Suprapubic skin (tissue), 4 donors: ENCODE data around the gene CCDC50. TPM values are rescaled to one million over a fixed set of nuclear protein-coding genes. Genes with fewer than 3 reads are reported as not detected.

ENCODE experiments used
- DNase-seq, 2 donors: peaks; one replicate each; pipeline ENCODE4 v3.0.0-alpha.2; 2019; ENCODE audit warnings: low spot score in 2 of 2
- H3K27ac ChIP-seq: fragments of 200-600 bp; sonication (generic); one replicate; pipeline ENCODE4 v1.5.1; 2019
- H3K27me3 ChIP-seq: fragments of 200-600 bp; sonication (generic); one replicate; pipeline ENCODE4 v1.5.1; 2019
- H3K36me3 ChIP-seq: fragments of 200-600 bp; sonication (generic); one replicate; pipeline ENCODE4 v1.5.1; 2019
- H3K4me1 ChIP-seq: fragments of 200-600 bp; sonication (generic); one replicate; pipeline ENCODE4 v1.5.1; 2019
- H3K4me3 ChIP-seq: fragments of 200-600 bp; sonication (generic); one replicate; pipeline ENCODE4 v1.5.1; 2019; ENCODE audit warnings: mild to moderate bottlenecking
- H3K9me3 ChIP-seq: fragments of 200-600 bp; sonication (generic); one replicate; pipeline ENCODE4 v1.5.1; 2019
- EP300 ChIP-seq: sonication (generic); formaldehyde crosslinking; IDR thresholded peaks from one replicate; pipeline ENCODE4 v1.6.1; 2017; ENCODE audit warnings: antibody characterized with exemption
- POLR2A ChIP-seq, 2 donors: fragments of 450-650 bp; IDR thresholded peaks; one replicate each; pipeline ENCODE4 v1.6.1; 2017; ENCODE audit warnings: antibody characterized with exemption in 2 of 2, mild to moderate bottlenecking in 2 of 2, moderate library complexity in 2 of 2
- POLR2AphosphoS5 ChIP-seq, 3 donors: sonication (generic); formaldehyde crosslinking; IDR thresholded peaks; one replicate each; pipeline ENCODE4 v1.6.1; 2017; ENCODE audit warnings: antibody characterized with exemption in 3 of 3
- WGBS: methylation state at CpG from one replicate; pipeline ENCODE4 v1.1.5; 2018; 5-methylcytosine and 5-hydroxymethylcytosine counted together
- total RNA-seq, 4 donors: library from RNA; depleted of rRNA; stranded (reverse); fragments of >200 nt; gene quantifications; one replicate each; pipeline ENCODE4 v1.1.0, GENCODE V29; 2016
- TF ChIP-seq, protein P1 (sequence below), 2 donors: fragments of 200-600 bp in 1 of 2; fragments of 450-650 bp in 1 of 2; sonication (generic) in 1 of 2; IDR thresholded peaks; one replicate each; pipeline ENCODE4 v1.5.1; 2016 to 2019; ENCODE audit warnings: antibody characterized with exemption in 2 of 2, mild to moderate bottlenecking in 1 of 2, moderate library complexity in 1 of 2

CCDC50 gene
- total RNA-seq, 4 donors from 2014 or later: 34.9 to 67.7 (median 42.4) TPM

- no peak overlapping the region for H3K4me3 ChIP-seq
- TF ChIP-seq EP300 (no peak), POLR2AphosphoS5 (IDR thresholded peaks at IDR 0.05) (no peak), POLR2A (IDR thresholded peaks at IDR 0.05) (no peak)
- TF ChIP-seq, protein P1, sequence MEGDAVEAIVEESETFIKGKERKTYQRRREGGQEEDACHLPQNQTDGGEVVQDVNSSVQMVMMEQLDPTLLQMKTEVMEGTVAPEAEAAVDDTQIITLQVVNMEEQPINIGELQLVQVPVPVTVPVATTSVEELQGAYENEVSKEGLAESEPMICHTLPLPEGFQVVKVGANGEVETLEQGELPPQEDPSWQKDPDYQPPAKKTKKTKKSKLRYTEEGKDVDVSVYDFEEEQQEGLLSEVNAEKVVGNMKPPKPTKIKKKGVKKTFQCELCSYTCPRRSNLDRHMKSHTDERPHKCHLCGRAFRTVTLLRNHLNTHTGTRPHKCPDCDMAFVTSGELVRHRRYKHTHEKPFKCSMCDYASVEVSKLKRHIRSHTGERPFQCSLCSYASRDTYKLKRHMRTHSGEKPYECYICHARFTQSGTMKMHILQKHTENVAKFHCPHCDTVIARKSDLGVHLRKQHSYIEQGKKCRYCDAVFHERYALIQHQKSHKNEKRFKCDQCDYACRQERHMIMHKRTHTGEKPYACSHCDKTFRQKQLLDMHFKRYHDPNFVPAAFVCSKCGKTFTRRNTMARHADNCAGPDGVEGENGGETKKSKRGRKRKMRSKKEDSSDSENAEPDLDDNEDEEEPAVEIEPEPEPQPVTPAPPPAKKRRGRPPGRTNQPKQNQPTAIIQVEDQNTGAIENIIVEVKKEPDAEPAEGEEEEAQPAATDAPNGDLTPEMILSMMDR (IDR thresholded peaks at IDR 0.05): no peak
- no peaks in the 10 kb centered on the region for H3K27me3 ChIP-seq
- H3K36me3 ChIP-seq: no peaks in the 10 kb centered on the region
- 56% methylated on average over 5 of the region's 5 CpGs for WGBS
- no peaks in the 10 kb centered on the region for H3K9me3 ChIP-seq
- no peak overlapping the region for H3K27ac ChIP-seq
- DNase-seq: no peak
- H3K4me1 ChIP-seq: no peaks in the 10 kb centered on the region
Measured at GRCh38 chr3:191320316-191320715, 8.9 kb upstream of the CCDC50 start.

- no peaks in the 10 kb centered on the region for H3K36me3 ChIP-seq
- 95% methylated on average over 4 of the region's 4 CpGs for WGBS
- TF ChIP-seq POLR2A (IDR thresholded peaks at IDR 0.05) (no peak), POLR2AphosphoS5 (IDR thresholded peaks at IDR 0.05) (no peak), EP300 (no peak)
- TF ChIP-seq, protein P1 (IDR thresholded peaks at IDR 0.05): no peak
- no peak overlapping the region for H3K27ac ChIP-seq
- H3K4me1 ChIP-seq: no peaks in the 10 kb centered on the region
- no peak overlapping the region for H3K4me3 ChIP-seq
- H3K9me3 ChIP-seq: no peaks in the 10 kb centered on the region
- no peaks in the 10 kb centered on the region for H3K27me3 ChIP-seq
- DNase-seq: no peak
Measured at GRCh38 chr3:191321019-191321767, 8.0 kb upstream of the CCDC50 start.

- H3K4me3 ChIP-seq: no peak overlapping the region
- DNase-seq: no peak
- H3K4me1 ChIP-seq: no peaks in the 10 kb centered on the region
- no peaks in the 10 kb centered on the region for H3K9me3 ChIP-seq
- H3K36me3 ChIP-seq: no peaks in the 10 kb centered on the region
- TF ChIP-seq POLR2AphosphoS5 (IDR thresholded peaks at IDR 0.05): no peak
- TF ChIP-seq, protein P1 (IDR thresholded peaks at IDR 0.05): no peak
- TF ChIP-seq EP300: no peak
- TF ChIP-seq POLR2A (IDR thresholded peaks at IDR 0.05): no peak
- 98% methylated on average over 2 of the region's 2 CpGs for WGBS
- H3K27ac ChIP-seq: no peak overlapping the region
- no peaks in the 10 kb centered on the region for H3K27me3 ChIP-seq
Measured at GRCh38 chr3:191324936-191325335, 4.3 kb upstream of the CCDC50 start.

DNA sequence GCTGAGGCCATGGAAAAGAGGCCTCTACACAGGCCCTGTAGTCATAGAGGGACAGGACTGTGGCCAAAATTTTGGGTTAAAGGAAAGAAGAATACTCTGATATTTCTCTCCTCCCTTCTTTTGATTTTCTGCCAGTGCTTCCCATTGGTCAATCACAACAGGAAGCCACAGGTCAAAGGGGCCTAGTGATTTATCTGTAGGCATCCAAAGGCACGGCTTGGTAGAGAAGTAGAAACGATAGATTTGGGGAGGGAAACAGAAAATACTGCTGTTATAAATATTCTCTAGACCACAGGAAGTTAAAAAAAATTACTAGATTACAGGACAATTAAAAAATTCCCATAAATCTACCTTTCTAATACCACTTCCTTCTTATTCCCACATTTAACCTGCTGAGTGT, 1.7 kb upstream of the CCDC50 start:
- H3K36me3 ChIP-seq: no peaks in the 10 kb centered on the region
- no peaks in the 10 kb centered on the region for H3K27me3 ChIP-seq
- no peak overlapping the region for H3K27ac ChIP-seq
- H3K4me3 ChIP-seq: no peak overlapping the region
- no peak for DNase-seq
- WGBS: 64% methylated on average over 2 of the region's 2 CpGs
- peaks cover 20% of the 10 kb centered on the region for H3K4me1 ChIP-seq
- no peaks in the 10 kb centered on the region for H3K9me3 ChIP-seq
- TF ChIP-seq, protein P1 (IDR thresholded peaks at IDR 0.05): no peak
- TF ChIP-seq POLR2AphosphoS5 (IDR thresholded peaks at IDR 0.05) (no peak), POLR2A (IDR thresholded peaks at IDR 0.05) (no peak), EP300 (no peak)

DNA sequence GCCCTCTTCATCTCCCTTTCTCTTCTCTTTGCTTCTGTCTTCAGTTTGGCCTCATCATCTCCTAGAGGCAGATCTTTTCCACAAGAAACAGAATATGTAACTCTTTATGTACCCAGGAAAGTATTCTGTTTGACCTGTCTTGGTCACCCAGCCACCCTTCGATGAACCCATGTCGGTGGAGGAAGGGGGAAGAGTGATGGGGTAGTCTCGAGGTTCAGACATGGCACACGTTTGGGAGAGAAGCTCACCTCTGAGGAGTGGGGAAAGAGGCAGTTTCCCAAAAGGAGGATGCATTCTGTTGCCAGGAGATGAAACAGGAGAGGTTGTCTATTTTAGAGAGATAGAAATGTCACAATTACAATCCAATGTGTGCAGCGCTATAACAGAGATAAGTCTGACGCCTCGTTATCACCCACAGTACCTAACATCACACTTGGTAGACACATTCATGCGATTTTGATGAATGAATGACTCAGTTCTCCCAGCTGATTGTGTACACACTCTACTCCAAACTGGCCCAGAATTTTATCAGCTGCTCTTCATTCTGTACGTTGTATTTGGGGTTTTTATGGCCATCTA, 722 bp upstream of the CCDC50 start:
- no peaks in the 10 kb centered on the region for H3K27me3 ChIP-seq
- peak overlapping the region; percentile 93 for H3K27ac ChIP-seq
- H3K4me3 ChIP-seq: peak overlapping the region; percentile 81
- WGBS: 52% methylated on average over 9 of the region's 9 CpGs
- H3K4me1 ChIP-seq: peaks cover 27% of the 10 kb centered on the region
- H3K9me3 ChIP-seq: no peaks in the 10 kb centered on the region
- DNase-seq: no peak
- no peak for TF ChIP-seq POLR2AphosphoS5 (IDR thresholded peaks at IDR 0.05)
- no peak for TF ChIP-seq POLR2A (IDR thresholded peaks at IDR 0.05)
- TF ChIP-seq EP300: no peak
- TF ChIP-seq, protein P1 (IDR thresholded peaks at IDR 0.05): no peak
- no peaks in the 10 kb centered on the region for H3K36me3 ChIP-seq
